T-helper 2 cell treated with Interferon-gamma antibody and Interleukin-4, amounts not matched to agents 5 μg/mL and 100 μg/mL, for 36 hours (primary cell): ENCODE measurements around the gene EFR3B.
A peak's percentile ranks its signal among the peaks of the same experiment; 100 is the strongest.
"Not testable (repeated sequence)": the region's sequence is repeated elsewhere in the genome, so short reads cannot be mapped to it uniquely, and the experiment has no call there.

ENCODE experiments used
- DNase-seq: peaks from one replicate; pipeline ENCODE4 v3.0.0; 2021; ENCODE audit warnings: low spot score
- H3K27ac Mint-ChIP-seq: one replicate; pipeline ENCODE4 v1.8.0; 2021; ENCODE audit warnings: mild to moderate bottlenecking, mixed read lengths
- H3K27me3 Mint-ChIP-seq: one replicate; pipeline ENCODE4 v1.8.0; 2021; ENCODE audit warnings: low read depth, mixed read lengths
- H3K36me3 Mint-ChIP-seq: one replicate; pipeline ENCODE4 v1.8.0; 2021; ENCODE audit warnings: low read depth, mixed read lengths
- H3K4me1 Mint-ChIP-seq: one replicate; pipeline ENCODE4 v1.8.0; 2021; ENCODE audit warnings: low read depth, mixed read lengths
- H3K4me3 Mint-ChIP-seq: one replicate; pipeline ENCODE4 v1.8.0; 2022; ENCODE audit warnings: mild to moderate bottlenecking, moderate library complexity, mixed read lengths
- H3K9me3 Mint-ChIP-seq: one replicate; pipeline ENCODE4 v1.8.0; 2021; ENCODE audit warnings: mixed read lengths

The EFR3B gene

GRCh38 chr2:25089605-25090315, 47.9 kb downstream of the EFR3B start:
- DNase-seq = no peak
- H3K9me3 Mint-ChIP-seq = no peaks in the 10 kb centered on the region
- no peak overlapping the region for H3K27ac Mint-ChIP-seq

GRCh38 chr2:25090801-25091200, 48.9 kb downstream of the EFR3B start:
- Mint-ChIP-seq H3K27me3 (peaks cover 2% of the 10 kb centered on the region), H3K4me3 (no peak overlapping the region), H3K4me1 (no peaks in the 10 kb centered on the region), H3K36me3 (no peaks in the 10 kb centered on the region), H3K27ac (no peak overlapping the region), H3K9me3 (no peaks in the 10 kb centered on the region)
- no peak for DNase-seq

More at GRCh38 chr2:25089605-25090315, 47.9 kb downstream of the EFR3B start:
- no peaks in the 10 kb centered on the region for H3K36me3 Mint-ChIP-seq
- no peak overlapping the region for H3K4me3 Mint-ChIP-seq
- peaks cover 2% of the 10 kb centered on the region for H3K27me3 Mint-ChIP-seq
- no peaks in the 10 kb centered on the region for H3K4me1 Mint-ChIP-seq

- Mint-ChIP-seq H3K9me3 (no peaks in the 10 kb centered on the region), H3K36me3 (no peaks in the 10 kb centered on the region), H3K4me3 (no peak overlapping the region), H3K4me1 (no peaks in the 10 kb centered on the region), H3K27ac (no peak overlapping the region), H3K27me3 (peaks cover 2% of the 10 kb centered on the region)
- DNase-seq = no peak
Measured at GRCh38 chr2:25091265-25091664, 49.4 kb downstream of the EFR3B start.

GRCh38 chr2:25098056-25098455, 56.2 kb downstream of the EFR3B start:
- H3K27me3 Mint-ChIP-seq = peaks cover 7% of the 10 kb centered on the region
- no peak overlapping the region for H3K27ac Mint-ChIP-seq
- peaks cover 7% of the 10 kb centered on the region for H3K9me3 Mint-ChIP-seq
- no peak overlapping the region for H3K4me3 Mint-ChIP-seq
- no peaks in the 10 kb centered on the region for H3K4me1 Mint-ChIP-seq
- H3K36me3 Mint-ChIP-seq = no peaks in the 10 kb centered on the region
- DNase-seq = no peak

DNA sequence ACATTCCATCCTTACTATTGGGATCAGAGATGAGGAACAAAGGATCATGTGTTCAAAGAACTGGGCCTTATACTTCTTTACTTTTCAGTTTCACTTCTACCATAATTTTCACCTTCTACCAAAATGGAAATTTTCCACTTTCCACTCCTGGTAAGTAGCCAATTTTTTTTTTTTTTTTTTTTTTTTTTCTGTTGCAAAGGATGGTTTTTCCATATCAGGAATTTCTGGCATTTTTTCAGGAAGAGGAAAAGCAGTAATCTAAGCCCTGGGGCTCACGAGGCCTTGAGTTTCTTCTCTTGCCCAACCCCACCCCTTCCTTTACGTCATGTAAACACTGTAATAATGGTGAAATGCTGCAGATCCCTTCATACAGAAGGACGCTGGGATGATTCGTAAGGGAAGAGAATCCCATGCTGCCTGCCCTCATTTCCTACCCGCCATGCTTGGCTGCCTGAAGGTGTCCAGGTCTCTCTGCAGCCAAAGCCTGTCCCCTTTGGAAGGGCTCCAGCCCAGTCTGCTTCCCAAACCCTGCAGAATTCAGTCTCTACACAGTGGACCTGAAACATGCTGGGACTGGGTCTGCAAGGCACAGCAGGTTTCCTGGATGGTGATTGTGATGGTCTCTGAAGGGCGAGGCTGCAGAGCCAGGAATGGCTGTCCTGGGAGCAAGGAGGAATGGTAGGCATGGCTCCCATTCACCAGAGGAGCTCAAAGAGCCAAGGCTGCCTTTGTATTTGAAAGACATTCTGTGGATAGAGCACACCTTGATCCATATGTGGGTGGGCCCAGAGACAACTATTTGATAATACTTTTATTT, 57.0 kb downstream of the EFR3B start:
- Mint-ChIP-seq H3K4me1 (no peaks in the 10 kb centered on the region), H3K4me3 (no peak overlapping the region), H3K27me3 (peaks cover 7% of the 10 kb centered on the region), H3K36me3 (no peaks in the 10 kb centered on the region), H3K9me3 (peaks cover 8% of the 10 kb centered on the region), H3K27ac (no peak overlapping the region)
- DNase-seq = no peak

GRCh38 chr2:25102352-25102751, 60.5 kb downstream of the EFR3B start:
- peak; percentile 6 for DNase-seq
- H3K27ac Mint-ChIP-seq, H3K36me3 Mint-ChIP-seq, H3K4me1 Mint-ChIP-seq, H3K4me3 Mint-ChIP-seq, H3K27me3 Mint-ChIP-seq, H3K9me3 Mint-ChIP-seq: not testable (repeated sequence)

- DNase-seq = no peak
- Mint-ChIP-seq H3K4me3 (no peak overlapping the region), H3K27ac (no peak overlapping the region), H3K4me1 (no peaks in the 10 kb centered on the region), H3K27me3 (peaks cover 2% of the 10 kb centered on the region), H3K9me3 (peaks cover 8% of the 10 kb centered on the region), H3K36me3 (no peaks in the 10 kb centered on the region)
Measured at GRCh38 chr2:25103287-25103871, 61.5 kb downstream of the EFR3B start.

DNA sequence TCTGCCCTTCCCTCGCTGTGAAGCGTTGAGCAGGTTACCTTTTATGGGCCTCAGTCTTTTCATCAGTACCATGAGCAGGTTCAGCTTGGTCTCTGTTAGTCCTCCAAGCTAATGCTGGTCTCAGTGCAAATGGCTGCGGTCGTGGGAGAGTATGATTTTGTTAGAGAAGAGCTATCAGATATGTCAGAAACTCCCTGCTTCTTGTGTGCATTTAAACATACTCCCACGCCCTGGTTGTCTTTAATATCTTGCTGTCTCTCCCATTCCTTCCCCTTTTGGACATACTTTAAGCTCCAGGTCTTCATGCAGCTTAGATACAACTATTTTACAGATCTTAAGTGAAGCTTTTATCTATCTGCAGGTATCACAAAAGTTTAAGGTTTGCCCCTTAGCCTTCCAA, 62.9 kb downstream of the EFR3B start:
- Mint-ChIP-seq H3K36me3 (no peaks in the 10 kb centered on the region), H3K27me3 (peaks cover 2% of the 10 kb centered on the region), H3K9me3 (peaks cover 8% of the 10 kb centered on the region), H3K4me3 (no peak overlapping the region), H3K4me1 (no peaks in the 10 kb centered on the region), H3K27ac (no peak overlapping the region)
- DNase-seq = no peak

DNA sequence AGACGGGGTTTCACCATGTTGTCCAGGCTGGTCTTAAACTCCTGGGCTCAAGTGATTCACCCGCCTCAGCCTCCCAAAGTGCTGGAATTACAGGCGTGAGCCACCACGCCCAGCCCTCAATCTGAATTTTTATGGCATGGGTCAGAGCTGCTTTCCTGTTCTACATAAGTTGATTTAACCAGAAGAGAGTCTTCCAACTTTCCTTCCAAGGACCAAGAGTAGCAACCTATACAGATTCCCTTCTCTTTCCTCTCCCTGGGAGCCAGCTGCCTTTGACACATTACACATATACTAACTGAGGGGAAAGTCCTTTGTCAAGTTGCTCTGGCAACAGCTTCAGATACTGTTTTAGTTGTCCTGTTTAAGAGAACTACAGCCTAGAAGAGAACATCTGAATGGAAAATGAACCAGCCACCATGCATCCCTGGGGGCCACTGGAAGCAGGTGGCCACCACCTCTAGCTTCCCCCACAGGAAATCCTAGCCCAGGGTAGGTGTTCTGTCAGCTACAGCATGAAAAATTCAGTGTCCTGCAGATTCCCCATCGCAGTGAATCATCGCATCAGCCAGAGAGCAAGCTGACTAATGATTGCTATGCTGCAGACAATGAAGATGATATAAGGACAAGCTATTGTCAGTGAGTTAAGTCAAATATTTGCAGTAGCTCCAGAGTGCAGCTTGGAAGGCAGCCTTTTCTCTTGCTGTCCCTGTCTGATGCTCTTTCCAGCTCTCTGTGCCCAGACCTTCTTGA, 63.6 kb downstream of the EFR3B start:
- H3K9me3 Mint-ChIP-seq = peaks cover 8% of the 10 kb centered on the region
- H3K27ac Mint-ChIP-seq = no peak overlapping the region
- DNase-seq = no peak

DNA sequence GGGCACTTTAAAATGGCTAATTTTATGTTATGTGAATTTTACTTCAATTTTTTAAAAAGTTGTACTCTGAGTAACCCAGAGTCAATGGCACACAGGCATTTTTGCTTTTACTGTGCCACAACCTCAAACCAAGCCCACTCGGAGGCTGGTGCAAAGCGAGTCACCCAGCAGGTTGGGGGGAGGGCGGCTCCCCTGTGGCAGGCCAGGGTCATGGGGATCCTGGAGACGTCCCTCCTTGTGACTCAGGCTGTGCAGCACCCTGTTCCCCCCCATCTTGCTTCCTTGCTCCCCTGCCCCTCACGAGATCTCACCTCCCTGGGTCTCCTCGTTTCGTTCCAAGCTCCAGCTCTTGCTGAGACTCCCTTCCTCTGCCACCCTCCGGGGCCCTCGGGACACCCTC, 67.9 kb downstream of the EFR3B start:
- Mint-ChIP-seq H3K4me1 (no peaks in the 10 kb centered on the region), H3K36me3 (no peaks in the 10 kb centered on the region), H3K27ac (no peak overlapping the region), H3K9me3 (no peaks in the 10 kb centered on the region), H3K27me3 (no peaks in the 10 kb centered on the region), H3K4me3 (no peak overlapping the region)
- DNase-seq = no peak

More for the DNA sequence above, 63.6 kb downstream of the EFR3B start:
- no peaks in the 10 kb centered on the region for H3K4me1 Mint-ChIP-seq
- peaks cover 2% of the 10 kb centered on the region for H3K27me3 Mint-ChIP-seq
- no peak overlapping the region for H3K4me3 Mint-ChIP-seq
- H3K36me3 Mint-ChIP-seq = no peaks in the 10 kb centered on the region

GRCh38 chr2:25112113-25112512, 70.2 kb downstream of the EFR3B start:
- Mint-ChIP-seq H3K27ac (no peak overlapping the region), H3K9me3 (no peaks in the 10 kb centered on the region), H3K36me3 (no peaks in the 10 kb centered on the region), H3K27me3 (peaks cover 6% of the 10 kb centered on the region), H3K4me1 (no peaks in the 10 kb centered on the region), H3K4me3 (no peak overlapping the region)
- no peak for DNase-seq

- Mint-ChIP-seq H3K27ac (no peak overlapping the region), H3K27me3 (peaks cover 8% of the 10 kb centered on the region), H3K4me3 (no peak overlapping the region), H3K9me3 (no peaks in the 10 kb centered on the region), H3K4me1 (no peaks in the 10 kb centered on the region), H3K36me3 (no peaks in the 10 kb centered on the region)
- DNase-seq = no peak
Measured at GRCh38 chr2:25115249-25115883, 73.5 kb downstream of the EFR3B start.

- Mint-ChIP-seq H3K36me3 (no peaks in the 10 kb centered on the region), H3K27me3 (peaks cover 8% of the 10 kb centered on the region), H3K27ac (no peak overlapping the region), H3K4me3 (no peak overlapping the region), H3K9me3 (no peaks in the 10 kb centered on the region), H3K4me1 (no peaks in the 10 kb centered on the region)
- no peak for DNase-seq
Measured at GRCh38 chr2:25115902-25116301, 74.0 kb downstream of the EFR3B start.
